H1 (cell line): Measurements from ENCODE around the gene B3GALT5. TPM values are rescaled to one million over a fixed set of nuclear protein-coding genes. Genes with fewer than 3 reads are reported as not detected.
A peak's percentile ranks its signal among the peaks of the same experiment; 100 is the strongest.

Source experiments
- CTCF ChIA-PET: fragments of 300-600 bp; sonication (Branson Sonifier 250); formaldehyde crosslinking; loops from one replicate; lab custom pipeline; 2021; ENCODE audit not compliant: partially characterized antibody; lab: Charles Lee
- POLR2A ChIA-PET: fragments of 300-600 bp; sonication (Branson Sonifier 250); formaldehyde crosslinking; loops from one replicate; lab custom pipeline; 2021; ENCODE audit warnings: inconsistent platforms; ENCODE audit not compliant: partially characterized antibody; lab: Charles Lee
- DNase-seq, 2 experiments: peaks; one replicate each; pipeline versions ENCODE4 v3.0.0 to v3.0.0-alpha.2; 2010 to 2022; ENCODE audit warnings: low spot score in 2 of 2, low read depth in 1 of 2, mixed read lengths in 1 of 2
- FAIRE-seq: peaks from 2 replicates; lab custom pipeline; 2011; peaks lifted over from hg19 to GRCh38; lab: Jason Lieb, UNC
- H2AFZ ChIP-seq: 2 replicates; pipeline ENCODE4 v1.8.1; 2012; ENCODE audit warnings: low read length, inconsistent platforms
- H2AK5ac ChIP-seq: 2 replicates; pipeline ENCODE4 v1.6.1; 2013; ENCODE audit warnings: low read depth, low read length
- H2BK120ac ChIP-seq: replicated peaks from 2 replicates; pipeline ENCODE3; 2013; ENCODE audit warnings: low read depth, low read length, inconsistent platforms
- H2BK12ac ChIP-seq: 2 replicates; pipeline ENCODE4 v1.6.1; 2013; ENCODE audit warnings: low read depth, low read length
- H2BK15ac ChIP-seq: 2 replicates; pipeline ENCODE4 v1.6.1; 2013; ENCODE audit warnings: low read length
- H2BK20ac ChIP-seq: 2 replicates; pipeline ENCODE4 v1.6.1; 2013; ENCODE audit warnings: low read length
- H2BK5ac ChIP-seq: 2 replicates; pipeline ENCODE4 v1.6.1; 2013; ENCODE audit warnings: low read depth, low read length
- H3K14ac ChIP-seq: 2 replicates; pipeline ENCODE4 v1.6.1; 2013; ENCODE audit warnings: inconsistent platforms; ENCODE audit not compliant: insufficient read length
- H3K18ac ChIP-seq: 2 replicates; pipeline ENCODE4 v1.6.1; 2013; ENCODE audit warnings: low read length; ENCODE audit errors: extremely low read depth
- H3K23ac ChIP-seq: 2 replicates; pipeline ENCODE4 v1.6.1; 2013; ENCODE audit warnings: inconsistent platforms; ENCODE audit not compliant: insufficient read length
- H3K23me2 ChIP-seq: 2 replicates; pipeline ENCODE4 v1.6.1; 2013; ENCODE audit warnings: low read depth, low read length
- H3K27ac ChIP-seq: 2 replicates; pipeline ENCODE4 v1.6.1; 2011; ENCODE audit warnings: low read depth, low read length, inconsistent platforms
- H3K27me3 ChIP-seq, 4 experiments: replicated peaks in 1 of 4; 1 replicate in 1 of 4; 2 replicates in 3 of 4; pipeline versions ENCODE4 v1.6.1 to v1.8.1; 2011 to 2013; ENCODE audit warnings: low read length in 3 of 4, mild to moderate bottlenecking in 3 of 4, inconsistent platforms in 2 of 4, mixed read lengths in 2 of 4, moderate library complexity in 1 of 4; ENCODE audit not compliant: control insufficient read depth in 3 of 4, insufficient read depth in 3 of 4; ENCODE audit errors: extremely low read depth in 1 of 4
- H3K36me3 ChIP-seq, 4 experiments: 2 replicates each; pipeline versions ENCODE4 v1.6.1 to v1.8.1; 2011 to 2013; ENCODE audit warnings: mild to moderate bottlenecking in 4 of 4, low read length in 3 of 4, moderate library complexity in 2 of 4, control low read depth in 1 of 4, inconsistent platforms in 1 of 4; ENCODE audit not compliant: insufficient read depth in 4 of 4, control insufficient read depth in 2 of 4
- H3K4ac ChIP-seq: replicated peaks from 2 replicates; pipeline ENCODE3; 2013; ENCODE audit warnings: low read length, low read depth, mixed read lengths, inconsistent platforms; ENCODE audit not compliant: insufficient read length
- H3K4me1 ChIP-seq, 4 experiments: replicated peaks in 1 of 4; 1 replicate in 1 of 4; 2 replicates in 3 of 4; pipeline versions ENCODE4 v1.6.1 to v1.8.1; 2011 to 2013; ENCODE audit warnings: low read length in 3 of 4, inconsistent platforms in 2 of 4, mixed read lengths in 1 of 4; ENCODE audit not compliant: insufficient read depth in 4 of 4, control insufficient read depth in 3 of 4
- H3K4me2 ChIP-seq, 2 experiments: 2 replicates each; pipeline versions ENCODE4 v1.6.1 to v1.8.1; 2011 to 2013; ENCODE audit warnings: low read depth in 2 of 2, low read length in 2 of 2, control low read depth in 1 of 2, inconsistent platforms in 1 of 2, mild to moderate bottlenecking in 1 of 2; ENCODE audit not compliant: insufficient read depth in 1 of 2
- H3K4me3 ChIP-seq, 4 experiments: fragments of 200-600, 300-600 bp in 1 of 4; sonication (generic), shearing (Covaris generic), sonication (Bioruptor Twin) in 1 of 4; 2 replicates each; pipeline versions ENCODE4 v1.5.1 to v1.8.1; 2011 to 2016; ENCODE audit warnings: low read length in 4 of 4, low read depth in 3 of 4, control low read depth in 2 of 4, inconsistent platforms in 2 of 4, mild to moderate bottlenecking in 2 of 4, mixed read lengths in 1 of 4, moderate library complexity in 1 of 4; ENCODE audit not compliant: insufficient read depth in 2 of 4; ENCODE audit errors: extremely low read depth in 1 of 4
- H3K56ac ChIP-seq: replicated peaks from 2 replicates; pipeline ENCODE3; 2013; ENCODE audit warnings: low read depth, mild to moderate bottlenecking, mixed read lengths, low read length, inconsistent platforms; ENCODE audit not compliant: insufficient read length
- H3K79me1 ChIP-seq: 2 replicates; pipeline ENCODE4 v1.6.1; 2013; ENCODE audit warnings: low read depth, low read length, control low read depth
- H3K79me2 ChIP-seq, 2 experiments: 2 replicates each; pipeline versions ENCODE4 v1.6.1 to v1.8.1; 2012 to 2013; ENCODE audit warnings: low read length in 2 of 2, mild to moderate bottlenecking in 2 of 2, inconsistent platforms in 1 of 2; ENCODE audit not compliant: insufficient read depth in 2 of 2, control insufficient read depth in 1 of 2
- H3K9ac ChIP-seq, 4 experiments: replicated peaks in 1 of 4; 1 replicate in 1 of 4; 2 replicates in 3 of 4; pipeline versions ENCODE4 v1.6.1 to v1.8.1; 2011 to 2013; ENCODE audit warnings: low read depth in 3 of 4, low read length in 3 of 4, control low read depth in 2 of 4, mild to moderate bottlenecking in 2 of 4, moderate library complexity in 2 of 4, inconsistent platforms in 1 of 4; ENCODE audit errors: extremely low read depth in 1 of 4
- H3K9me3 ChIP-seq, 2 experiments: 2 replicates each; pipeline versions ENCODE4 v1.6.1 to v1.8.1; 2012 to 2013; ENCODE audit warnings: mild to moderate bottlenecking in 2 of 2, moderate library complexity in 2 of 2, control low read depth in 1 of 2, inconsistent platforms in 1 of 2, low read depth in 1 of 2, low read length in 1 of 2, mixed read lengths in 1 of 2; ENCODE audit not compliant: insufficient read depth in 2 of 2
- H4K20me1 ChIP-seq, 2 experiments: replicated peaks in 1 of 2; 2 replicates each; pipeline versions ENCODE3 to v1.8.1; 2011 to 2013; ENCODE audit warnings: inconsistent platforms in 2 of 2, low read length in 2 of 2, mild to moderate bottlenecking in 1 of 2; ENCODE audit not compliant: insufficient read depth in 2 of 2, control insufficient read depth in 1 of 2
- H4K5ac ChIP-seq: 2 replicates; pipeline ENCODE4 v1.6.1; 2013; ENCODE audit warnings: low read length, low read depth, mixed read lengths, inconsistent platforms; ENCODE audit not compliant: insufficient read length
- H4K8ac ChIP-seq: 2 replicates; pipeline ENCODE4 v1.8.0; 2013; ENCODE audit warnings: mild to moderate bottlenecking, moderate library complexity, low read length, inconsistent platforms; ENCODE audit not compliant: insufficient read depth; ENCODE audit errors: extremely low read depth
- H4K91ac ChIP-seq: replicated peaks from 2 replicates; pipeline ENCODE3; 2013; ENCODE audit warnings: low read length, mixed read lengths, inconsistent platforms; ENCODE audit not compliant: insufficient read length
- CHD2 ChIP-seq: IDR thresholded peaks from 2 replicates; pipeline ENCODE4 v1.6.1; 2012; ENCODE audit warnings: low read length, improper control_type of control experiment
- EP300 ChIP-seq, 2 experiments: IDR thresholded peaks; 1 replicate in 1 of 2; 2 replicates in 1 of 2; pipeline ENCODE4 v1.6.1; 2011 to 2012; ENCODE audit warnings: low read depth in 2 of 2, low read length in 2 of 2, mild to moderate bottlenecking in 2 of 2, borderline replicate concordance in 1 of 2, inconsistent platforms in 1 of 2, moderate library complexity in 1 of 2
- GTF2F1 ChIP-seq: IDR thresholded peaks from 2 replicates; pipeline ENCODE4 v1.6.1; 2012; ENCODE audit warnings: low read depth, low read length, improper control_type of control experiment, borderline replicate concordance
- HDAC6 ChIP-seq: IDR thresholded peaks from one replicate; pipeline ENCODE4 v1.7.1; 2012; ENCODE audit warnings: low read depth, mild to moderate bottlenecking, inconsistent platforms, low read length, moderate library complexity
- JUND ChIP-seq: IDR thresholded peaks from 2 replicates; pipeline ENCODE4 v1.6.1; 2011; ENCODE audit warnings: mild to moderate bottlenecking, improper control_type of control experiment, low read length
- KDM1A ChIP-seq: fragments of 200-600, 300-600 bp; sonication (generic); IDR thresholded peaks from 2 replicates; pipeline ENCODE4 v1.7.1; 2016; ENCODE audit warnings: mild to moderate bottlenecking, low read length, borderline replicate concordance
- KDM4A ChIP-seq: IDR thresholded peaks from one replicate; pipeline ENCODE4 v1.7.1; 2012; ENCODE audit warnings: low read depth, mild to moderate bottlenecking, moderate library complexity, low read length, inconsistent platforms; ENCODE audit not compliant: severe bottlenecking
- POLR2AphosphoS5 ChIP-seq: IDR thresholded peaks from 2 replicates; pipeline ENCODE4 v1.6.1; 2011; ENCODE audit warnings: low read depth, low read length
- RNF2 ChIP-seq: fragments of 200-900, 300-1000 bp; sonication (generic); IDR thresholded peaks from 2 replicates; pipeline ENCODE4 v1.7.1; 2016; ENCODE audit warnings: borderline replicate concordance, low read depth, mild to moderate bottlenecking, antibody characterized with exemption, low read length; ENCODE audit not compliant: poor library complexity, severe bottlenecking; ENCODE audit errors: missing control alignments
- SIX5 ChIP-seq: IDR thresholded peaks from 2 replicates; pipeline ENCODE4 v1.6.1; 2011; ENCODE audit warnings: mild to moderate bottlenecking, low read depth, low read length
- SP1 ChIP-seq: IDR thresholded peaks from 2 replicates; pipeline ENCODE4 v1.6.1; 2011; ENCODE audit warnings: low read depth, low read length
- TAF1 ChIP-seq: IDR thresholded peaks from 2 replicates; pipeline ENCODE4 v1.6.1; 2011; ENCODE audit warnings: mild to moderate bottlenecking, low read depth, low read length
- TCF12 ChIP-seq: IDR thresholded peaks from 2 replicates; pipeline ENCODE4 v1.6.1; 2011; ENCODE audit warnings: low read depth, mild to moderate bottlenecking, low read length
- YY1 ChIP-seq: IDR thresholded peaks from 2 replicates; pipeline ENCODE4 v1.6.1; 2011; ENCODE audit warnings: low read depth, mild to moderate bottlenecking, low read length
- ZNF274 ChIP-seq: IDR thresholded peaks from 2 replicates; pipeline ENCODE4 v1.7.0; 2012; ENCODE audit warnings: low read length, borderline replicate concordance; ENCODE audit errors: extremely low read depth
- WGBS, 2 experiments: shearing (Covaris generic) in 1 of 2; methylation state at CpG; one replicate each; pipeline versions ENCODE4 v1.1.6 to v1.1.7; 2013 to 2015; ENCODE audit warnings: low lambda C conversion rate in 2 of 2, mixed read lengths in 2 of 2, inconsistent platforms in 1 of 2, low coverage in 1 of 2, missing lambda C conversion rate in 1 of 2; ENCODE audit not compliant: insufficient replicate concordance in 2 of 2, insufficient coverage in 1 of 2, insufficient read length in 1 of 2; ENCODE audit errors: extremely low coverage in 1 of 2, missing lambda C conversion rate in 1 of 2; 5-methylcytosine and 5-hydroxymethylcytosine counted together
- polyA plus RNA-seq, 7 experiments: library from polyadenylated mRNA; depleted of rRNA in 3 of 7; stranded (reverse) in 5 of 7; unstranded in 2 of 7; fragments of >200 nt in 5 of 7; fragments of 200-250 nt in 2 of 7; gene quantifications; 1 replicate in 5 of 7; 2 replicates in 1 of 7; 4 replicates in 1 of 7; pipeline versions ENCODE4 v1.2.1 to v1.2.3, GENCODE V29; 2011 to 2013; ENCODE audit warnings: missing spikeins in 2 of 7, mixed read lengths in 2 of 7
- total RNA-seq: library from RNA; stranded (reverse); fragmentation: NEBNext Ultra II Directional; extraction: Animal tissue kit (Norgen Biotek cat#: 25700); gene quantifications from 2 replicates; pipeline ENCODE4 v1.2.1, GENCODE V29; 2021

Gene B3GALT5
- total and polyA plus RNA-seq, 2 of the 8 experiments (the other 6 are each of a cell fraction or from before 2014, with no cell fraction given) = 11.9 to 25.1 TPM

DNA sequence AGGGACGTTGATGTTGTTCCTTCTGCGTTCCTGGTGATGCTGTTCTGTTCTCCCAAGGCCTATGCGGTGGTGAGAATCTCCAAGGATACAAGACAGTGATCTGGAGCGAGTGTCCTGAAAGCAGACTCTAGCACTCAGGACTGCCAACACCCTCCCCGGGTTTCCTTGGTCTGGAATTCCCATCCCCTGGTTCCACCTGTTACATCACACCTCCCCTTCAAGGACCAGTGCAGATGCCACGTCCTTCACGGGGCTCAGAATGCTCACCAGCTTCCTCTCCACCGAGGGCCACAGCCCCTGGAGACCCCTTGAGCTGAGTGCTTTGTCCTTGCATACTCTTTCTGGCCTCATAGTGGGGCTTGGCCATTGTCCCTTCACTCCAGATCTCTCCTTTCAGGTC is 43.5 kb downstream of the B3GALT5 start:
- Histone ChIP-seq H2BK20ac (no peak overlapping the region), H3K9ac (no peak overlapping the region), H3K23ac (no peak overlapping the region), H3K23me2 (no peaks in the 10 kb centered on the region), H2BK5ac (peak overlapping the region; percentile 66), H3K79me1 (peaks cover 4% of the 10 kb centered on the region; the same call in 1 of the 2 replicates), H2BK15ac (no peak overlapping the region), H4K8ac (no peak overlapping the region), H3K27ac (no peak overlapping the region), H3K4me2 (no peak overlapping the region), H3K4ac (no peak overlapping the region), H3K14ac (no peak overlapping the region), H2BK120ac (no peak overlapping the region), H3K56ac (no peak overlapping the region)
- CTCF ChIA-PET = no interaction called here
- no peak for DNase-seq
- POLR2A ChIA-PET = no interaction called here
- no peak for FAIRE-seq
- no peak for TF ChIP-seq CHD2
- no peak for TF ChIP-seq JUND
- TF ChIP-seq TCF12 = no peak
- no peak for TF ChIP-seq KDM1A
- no peak for TF ChIP-seq TAF1
- no peak for TF ChIP-seq RNF2
- no peak for TF ChIP-seq ZNF274
- no peak for TF ChIP-seq GTF2F1
- TF ChIP-seq POLR2AphosphoS5 = no peak
- TF ChIP-seq SIX5 = no peak
- TF ChIP-seq KDM4A = no peak
- no peak for TF ChIP-seq YY1
- no peak for TF ChIP-seq HDAC6
- TF ChIP-seq EP300 (IDR thresholded peaks at IDR 0.05; ENCODE audit: borderline replicate concordance in 1 of 2, low read depth in 2 of 2, low read length in 2 of 2) = no peak
- no peak for TF ChIP-seq SP1
- TF ChIP-seq, all 59 proteins: peak for 0
- no peak overlapping the region for H2BK12ac ChIP-seq
- WGBS, 2 experiments = 91% methylated on average over 8 of the region's 8 CpGs; no CpG with 5 or more reads in 1 of the 2 experiments
- H3K18ac ChIP-seq = no peak overlapping the region
- no peak overlapping the region for H4K91ac ChIP-seq
- H2AK5ac ChIP-seq = no peak overlapping the region
- no peaks in the 10 kb centered on the region for H4K20me1 ChIP-seq
- no peaks in the 10 kb centered on the region; a peak in 1 of 7 replicates for H3K27me3 ChIP-seq
- H3K9me3 ChIP-seq = no peaks in the 10 kb centered on the region
- H3K4me3 ChIP-seq = no peak overlapping the region
- H3K4me1 ChIP-seq = peaks cover 0 to 3% (median 0%) of the 10 kb centered on the region in 4 experiments; a peak in 1 of 7 replicates
- peaks cover 7 to 63% (median 22%) of the 10 kb centered on the region in 4 experiments for H3K36me3 ChIP-seq
- H2AFZ ChIP-seq = no peak overlapping the region
- no peak overlapping the region for H4K5ac ChIP-seq
- H3K79me2 ChIP-seq = peaks cover 0 to 47% of the 10 kb centered on the region in 2 experiments; a peak in 2 of 4 replicates
